Fibroblast of lung (primary cell): ENCODE measurements around the gene FHOD3.

Experiments used
- CTCF ChIP-seq, 2 donors: IDR thresholded peaks in 1 of 2; conservative IDR thresholded peaks in 1 of 2; 1 replicate in 1 of 2; 2 replicates in 1 of 2; pipeline ENCODE4 v1.5.1; 2011 to 2012; ENCODE audit warnings: low read length in 2 of 2, control low read depth in 1 of 2, inconsistent platforms in 1 of 2, low read depth in 1 of 2, mild to moderate bottlenecking in 1 of 2
- EZH2 ChIP-seq: IDR thresholded peaks from 2 replicates; pipeline ENCODE4 v1.5.1; 2012; ENCODE audit warnings: low read length, control low read depth, mild to moderate bottlenecking; ENCODE audit errors: missing control alignments

- TF ChIP-seq CTCF (conservative IDR thresholded peaks at IDR 0.05 in 1 of 2, IDR thresholded peaks at IDR 0.05 in 1 of 2; ENCODE audit: low read depth in 1 of 2, low read length in 2 of 2) = no peak
- no peak for TF ChIP-seq EZH2
These were observed 75.4 kb downstream of the FHOD3 start for GRCh38 chr18:36372903-36373311.
